Aorta (tissue), 5 donors: ENCODE measurements around the gene PLXNA4. TPM values are rescaled to one million over a fixed set of nuclear protein-coding genes. Genes with fewer than 3 reads are reported as not detected.
A peak's percentile ranks its signal among the peaks of the same experiment; 100 is the strongest.

ENCODE experiments used
- ATAC-seq: fragments of 200-7000 bp; cut with Tn5 transposase; one replicate; pipeline ENCODE4 v1.9.1; 2022; ENCODE audit warnings: moderate library complexity; ENCODE audit not compliant: low FRiP score
- DNase-seq, 2 donors: peaks; one replicate each; pipeline ENCODE4 v3.0.0-alpha.2; 2020
- H3K27ac ChIP-seq, 2 donors: one replicate each; pipeline ENCODE4 v1.5.1; 2013; ENCODE audit warnings: low read length in 2 of 2, mild to moderate bottlenecking in 2 of 2, moderate library complexity in 2 of 2, control low read depth in 1 of 2, inconsistent platforms in 1 of 2, low read depth in 1 of 2
- H3K27me3 ChIP-seq, 2 donors: one replicate each; pipeline ENCODE4 v1.6.1; 2013; ENCODE audit warnings: control low read depth in 1 of 2, low read length in 1 of 2, mild to moderate bottlenecking in 1 of 2, moderate library complexity in 1 of 2; ENCODE audit not compliant: insufficient read depth in 2 of 2, control insufficient read depth in 1 of 2
- H3K36me3 ChIP-seq, 2 donors: one replicate each; pipeline ENCODE4 v1.6.1; 2013; ENCODE audit warnings: control low read depth in 1 of 2, low read length in 1 of 2, mild to moderate bottlenecking in 1 of 2; ENCODE audit not compliant: insufficient read depth in 2 of 2, control insufficient read depth in 1 of 2
- H3K4me1 ChIP-seq, 2 donors: one replicate each; pipeline ENCODE4 v1.6.1; 2013; ENCODE audit warnings: low read length in 2 of 2, control low read depth in 1 of 2, mild to moderate bottlenecking in 1 of 2, moderate library complexity in 1 of 2; ENCODE audit not compliant: insufficient read depth in 2 of 2, control insufficient read depth in 1 of 2
- H3K4me3 ChIP-seq, 2 donors: one replicate each; pipeline ENCODE4 v1.5.1; 2013; ENCODE audit warnings: low read length in 2 of 2, control low read depth in 1 of 2, mild to moderate bottlenecking in 1 of 2
- H3K9me3 ChIP-seq: one replicate; pipeline ENCODE4 v1.6.1; 2013; ENCODE audit warnings: mild to moderate bottlenecking, low read length; ENCODE audit not compliant: control insufficient read depth
- WGBS, 2 donors: extraction: QIAGEN DNeasy Blood & Tissue Kit; methylation state at CpG; one replicate each; pipeline ENCODE4 v1.1.7; 2013; 5-methylcytosine and 5-hydroxymethylcytosine counted together
- intact Hi-C, 2 donors: fragments of 100-400 bp; cut with DNase I; formaldehyde crosslinking; loops; one replicate each; pipeline versions ENCODE4 v1.14.2 to v1.15.0; 2022
- polyA plus RNA-seq, 2 donors: library from polyadenylated mRNA; stranded (reverse); fragments of 200-250 nt; gene quantifications; one replicate each; pipeline ENCODE4 v1.2.3, GENCODE V29; 2013
- total RNA-seq, 2 donors: library from RNA; stranded (reverse); fragmentation: NEBNext Ultra II Directional; extraction: Animal tissue kit (Norgen Biotek cat#: 25700); gene quantifications; one replicate each; pipeline ENCODE4 v1.2.1, GENCODE V29; 2021
- donor health status: healthy with polysubstance abuse.
- donor health status: Bipolar disorder and iron deficiency.
- donor health status: DM: no; HTN: no; CAD: no.
- donor health status: DM: no; HTN: no; CAD: no.
- donor health status: DM: yes; HTN: yes; CAD: no.

The PLXNA4 gene
- total and polyA plus RNA-seq, 4 donors = 0.59 to 30.1 (median 12.0) TPM

DNA sequence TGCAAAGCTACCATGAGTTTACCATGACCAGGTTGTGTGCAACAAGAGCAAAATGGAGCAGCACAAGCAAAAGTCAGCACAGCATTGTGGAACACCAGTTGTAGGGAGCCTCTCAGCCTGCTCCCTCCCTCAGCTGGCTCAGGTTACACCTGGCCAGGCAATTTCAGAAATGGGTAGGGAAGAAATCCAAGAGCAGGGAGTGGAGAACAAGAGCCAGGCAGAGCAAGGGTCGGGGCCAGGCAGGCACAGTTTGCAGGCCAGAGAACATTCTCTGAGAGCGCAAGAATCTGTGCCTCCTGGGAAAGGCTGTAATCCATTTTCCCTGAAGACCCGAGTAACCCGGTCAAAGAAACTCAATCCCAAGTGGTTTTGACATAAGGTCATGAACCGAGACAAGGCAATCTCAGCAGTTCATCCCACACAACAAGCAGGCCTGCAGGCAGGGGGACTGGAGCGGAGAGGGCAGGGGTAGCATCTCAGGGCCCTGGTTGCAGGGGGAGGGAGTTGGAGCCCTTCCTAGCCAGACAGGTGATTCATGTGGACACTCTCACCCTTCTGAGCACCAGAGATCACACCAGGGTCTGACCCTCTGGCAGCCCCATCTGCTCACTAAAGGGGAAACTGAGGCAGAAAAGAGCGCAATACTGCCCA lies 258.4 kb downstream of the PLXNA4 start:
- no peaks in the 10 kb centered on the region for H3K27me3 ChIP-seq
- no peak overlapping the region for H3K4me3 ChIP-seq
- ATAC-seq (no peak), DNase-seq (no peak)
- H3K9me3 ChIP-seq = no peaks in the 10 kb centered on the region
- H3K27ac ChIP-seq = no peak overlapping the region
- H3K36me3 ChIP-seq = no peaks in the 10 kb centered on the region
- intact Hi-C loops = loop anchor here (2.0 to 5.0 kb wide), 5 partner anchors 74 to 371 kb away; no protein-coding TSS in a partner anchor
- WGBS, 2 donors = 87% methylated on average over 7 of the region's 7 CpGs
- no peaks in the 10 kb centered on the region for H3K4me1 ChIP-seq

DNA sequence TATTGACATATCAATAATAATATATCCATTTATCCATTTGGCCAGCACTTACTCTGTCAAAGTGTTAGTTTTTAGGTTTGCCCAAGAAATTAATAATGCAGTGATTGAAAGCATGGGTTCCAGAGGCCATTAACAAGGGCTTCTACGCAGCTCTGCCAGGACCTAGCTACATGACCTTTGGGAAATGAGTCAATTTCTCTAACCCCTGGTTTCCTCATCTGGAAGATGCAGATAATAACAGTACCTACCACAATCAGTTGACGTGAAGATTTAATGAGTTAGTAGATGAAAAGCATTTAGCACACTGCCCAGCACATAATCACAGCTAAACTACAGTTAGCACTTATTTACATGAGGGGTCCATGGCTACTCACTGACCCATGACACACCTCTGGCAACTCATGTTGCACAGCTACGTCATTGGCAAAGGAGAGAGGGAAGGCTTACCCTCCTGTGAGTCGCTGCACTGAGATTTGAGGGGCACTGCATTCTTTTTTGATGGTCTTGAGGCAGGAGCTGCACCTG lies 263.7 kb downstream of the PLXNA4 start:
- intact Hi-C loops = loop anchor here in 1 of 2 donors (5.0 kb wide), 1 partner anchor 365 kb away; no protein-coding TSS in a partner anchor
- no peaks in the 10 kb centered on the region for H3K9me3 ChIP-seq
- no peaks in the 10 kb centered on the region for H3K4me1 ChIP-seq
- no peak for DNase-seq
- H3K36me3 ChIP-seq = no peaks in the 10 kb centered on the region
- WGBS, 2 donors = 93 to 96% methylated on average over 4 of the region's 4 CpGs
- H3K27me3 ChIP-seq = no peaks in the 10 kb centered on the region
- no peak overlapping the region for H3K4me3 ChIP-seq
- H3K27ac ChIP-seq = no peak overlapping the region
- ATAC-seq = no peak

DNA sequence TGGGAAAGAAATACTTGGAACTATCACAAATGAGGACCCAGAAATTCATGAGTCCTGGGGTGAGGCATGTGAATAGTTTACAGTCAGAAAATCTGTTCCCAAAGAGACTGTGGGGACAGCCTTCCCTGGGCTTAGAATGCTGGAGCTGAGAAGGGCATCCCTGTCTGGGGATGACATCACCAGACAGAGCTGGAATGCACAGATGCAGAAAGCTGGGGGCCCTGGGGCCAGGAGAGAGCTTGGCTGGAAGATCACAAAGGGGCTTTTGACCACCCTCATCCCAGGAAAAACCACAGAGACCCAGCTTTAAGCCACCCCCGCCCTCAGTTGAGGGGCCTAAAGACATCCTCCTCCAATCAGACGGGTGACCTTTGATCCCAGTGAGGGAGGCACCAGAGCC lies 264.5 kb downstream of the PLXNA4 start:
- ATAC-seq = no peak
- H3K4me3 ChIP-seq = no peak overlapping the region
- no peaks in the 10 kb centered on the region for H3K9me3 ChIP-seq
- no peak overlapping the region for H3K27ac ChIP-seq
- intact Hi-C loops = loop anchor here in 1 of 2 donors (5.0 kb wide), 1 partner anchor 364 kb away; no protein-coding TSS in a partner anchor
- no peaks in the 10 kb centered on the region for H3K27me3 ChIP-seq
- no peak for DNase-seq
- no peaks in the 10 kb centered on the region for H3K36me3 ChIP-seq
- no peaks in the 10 kb centered on the region for H3K4me1 ChIP-seq
- 86 to 91% methylated on average over 2 of the region's 2 CpGs for WGBS, 2 donors

GRCh38 chr7:132309102-132309805 lies 267.0 kb downstream of the PLXNA4 start:
- H3K9me3 ChIP-seq = no peaks in the 10 kb centered on the region
- no peak for ATAC-seq
- intact Hi-C loops = no loop called here

GRCh38 chr7:132307465-132307864 lies 268.8 kb downstream of the PLXNA4 start:
- no peak for ATAC-seq
- Histone ChIP-seq H3K36me3 (no peaks in the 10 kb centered on the region), H3K27ac (no peak overlapping the region), H3K4me3 (no peak overlapping the region), H3K27me3 (peaks cover 0 to 1% of the 10 kb centered on the region in 2 donors), H3K4me1 (no peaks in the 10 kb centered on the region), H3K9me3 (no peaks in the 10 kb centered on the region)
- intact Hi-C loops = no loop called here
- 56 to 72% methylated on average over 7 of the region's 7 CpGs for WGBS, 2 donors
- DNase-seq = no peak

More at GRCh38 chr7:132309102-132309805, 267.0 kb downstream of the PLXNA4 start:
- no peak overlapping the region for H3K4me3 ChIP-seq
- no peaks in the 10 kb centered on the region for H3K36me3 ChIP-seq
- DNase-seq = no peak
- H3K4me1 ChIP-seq = no peaks in the 10 kb centered on the region
- no peak overlapping the region for H3K27ac ChIP-seq
- peaks cover 0 to 1% of the 10 kb centered on the region in 2 donors for H3K27me3 ChIP-seq
- 80 to 87% methylated on average over 9 of the region's 9 CpGs for WGBS, 2 donors

DNA sequence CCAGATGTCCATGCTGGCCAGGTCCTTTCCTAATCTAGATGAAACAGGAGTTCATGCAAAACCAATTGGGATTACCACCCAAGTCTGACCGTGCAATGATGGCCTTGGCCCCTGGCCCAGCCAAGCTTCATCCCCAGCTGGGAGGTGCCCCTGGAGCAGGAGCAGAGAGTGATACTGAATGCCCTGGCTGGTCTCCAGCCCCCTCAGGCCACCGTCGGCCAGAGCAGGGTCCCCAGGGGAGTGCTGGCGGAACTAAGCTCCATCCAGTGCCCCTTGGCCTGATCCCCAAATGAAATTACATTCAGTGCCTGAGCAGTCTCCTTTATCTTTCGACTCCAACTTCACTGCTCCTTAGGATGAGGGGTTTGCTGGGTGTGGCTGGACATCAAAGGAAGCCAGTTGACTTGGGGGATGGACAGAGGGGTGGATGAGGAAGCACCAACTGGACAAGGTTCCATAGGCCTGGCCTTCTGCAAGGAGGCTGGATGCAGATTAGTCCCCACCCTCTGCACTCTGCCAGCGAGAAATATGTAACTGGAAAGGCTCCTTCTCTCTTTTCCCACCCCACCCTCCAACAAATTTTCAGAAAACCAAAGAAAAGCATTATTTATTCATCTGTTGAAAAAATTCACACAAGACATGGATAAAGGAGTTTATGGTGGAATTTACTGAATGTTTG lies 275.5 kb downstream of the PLXNA4 start:
- no peak for DNase-seq
- intact Hi-C loops = no loop called here
- no peak overlapping the region for H3K27ac ChIP-seq
- 42 to 44% methylated on average over 6 of the region's 6 CpGs for WGBS, 2 donors
- H3K27me3 ChIP-seq = no peaks in the 10 kb centered on the region
- H3K4me1 ChIP-seq = no peaks in the 10 kb centered on the region
- no peak for ATAC-seq
- no peaks in the 10 kb centered on the region for H3K9me3 ChIP-seq
- H3K4me3 ChIP-seq = no peak overlapping the region
- no peaks in the 10 kb centered on the region for H3K36me3 ChIP-seq

GRCh38 chr7:132298790-132299189 lies 277.5 kb downstream of the PLXNA4 start:
- WGBS, 2 donors = 52 to 58% methylated on average over 4 of the region's 4 CpGs
- intact Hi-C loops = loop anchor here in 1 of 2 donors (10.0 kb wide), 1 partner anchor 154 kb away; no protein-coding TSS in a partner anchor
- H3K27ac ChIP-seq = no peak overlapping the region
- no peaks in the 10 kb centered on the region for H3K36me3 ChIP-seq
- H3K9me3 ChIP-seq = no peaks in the 10 kb centered on the region
- H3K27me3 ChIP-seq = no peaks in the 10 kb centered on the region
- H3K4me1 ChIP-seq = no peaks in the 10 kb centered on the region
- no peak overlapping the region for H3K4me3 ChIP-seq
- DNase-seq = no peak
- ATAC-seq = no peak

DNA sequence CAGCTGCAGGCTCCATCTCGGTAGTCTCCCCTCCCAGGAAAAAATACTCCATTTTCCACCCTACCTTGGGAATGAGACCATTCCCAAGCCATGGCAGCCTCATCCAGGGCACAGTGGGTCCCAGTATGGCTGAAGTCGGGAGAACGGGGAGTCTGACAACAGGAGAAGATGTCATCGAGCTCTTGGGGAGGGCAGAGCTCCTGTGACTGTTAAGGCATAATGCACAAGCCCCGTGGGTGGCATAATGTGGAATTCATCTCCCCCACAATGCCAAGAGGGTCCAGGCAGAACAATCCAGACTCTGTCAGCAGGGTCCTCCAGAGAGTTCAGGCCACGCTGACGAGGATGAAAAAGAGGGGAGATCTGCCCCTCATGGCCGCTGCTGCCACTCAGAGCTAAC lies 279.4 kb downstream of the PLXNA4 start:
- no peak for ATAC-seq
- H3K9me3 ChIP-seq = no peaks in the 10 kb centered on the region
- no peak overlapping the region for H3K4me3 ChIP-seq
- H3K4me1 ChIP-seq = no peaks in the 10 kb centered on the region
- DNase-seq = no peak
- intact Hi-C loops = loop anchor here in 1 of 2 donors (10.0 kb wide), 1 partner anchor 152 kb away; no protein-coding TSS in a partner anchor
- peak overlapping the region in 1 of 2 donors; percentile 7 for H3K27ac ChIP-seq
- H3K36me3 ChIP-seq = no peaks in the 10 kb centered on the region
- no peaks in the 10 kb centered on the region for H3K27me3 ChIP-seq
- WGBS, 2 donors = 87% methylated on average over 8 of the region's 8 CpGs
